Measurements from ENCODE around the gene IGFALS.

IGFALS gene

DNA sequence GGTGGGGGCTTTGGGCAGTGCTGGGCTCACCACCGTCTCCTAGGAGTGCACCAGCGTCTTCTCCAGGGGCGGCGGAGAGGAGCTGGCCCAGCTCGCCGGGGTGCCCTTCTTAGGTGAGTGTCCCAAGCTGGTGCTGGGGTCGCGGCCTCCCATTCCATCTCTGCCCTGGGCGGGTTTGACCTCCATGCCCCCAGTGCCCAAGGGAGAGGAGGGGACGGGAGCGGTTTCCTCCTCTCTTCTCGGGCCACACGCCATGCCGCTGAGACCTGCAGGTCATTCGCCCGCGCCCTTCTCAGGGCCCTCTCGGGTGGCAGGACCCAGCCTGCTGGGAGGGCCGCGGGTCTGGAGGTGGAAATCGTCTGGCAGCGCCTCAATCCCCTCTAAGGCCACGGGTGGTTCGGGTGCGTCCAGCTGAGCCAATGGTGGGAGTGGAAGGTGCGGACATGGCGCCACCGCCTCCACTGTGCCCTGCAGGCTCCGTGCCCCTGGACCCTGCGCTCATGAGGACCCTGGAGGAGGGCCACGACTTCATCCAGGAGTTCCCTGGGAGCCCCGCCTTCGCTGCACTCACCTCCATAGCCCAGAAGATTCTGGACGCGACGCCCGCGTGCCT is 5.3 kb downstream of the IGFALS start:
- DNase-seq, result no peak

DNA sequence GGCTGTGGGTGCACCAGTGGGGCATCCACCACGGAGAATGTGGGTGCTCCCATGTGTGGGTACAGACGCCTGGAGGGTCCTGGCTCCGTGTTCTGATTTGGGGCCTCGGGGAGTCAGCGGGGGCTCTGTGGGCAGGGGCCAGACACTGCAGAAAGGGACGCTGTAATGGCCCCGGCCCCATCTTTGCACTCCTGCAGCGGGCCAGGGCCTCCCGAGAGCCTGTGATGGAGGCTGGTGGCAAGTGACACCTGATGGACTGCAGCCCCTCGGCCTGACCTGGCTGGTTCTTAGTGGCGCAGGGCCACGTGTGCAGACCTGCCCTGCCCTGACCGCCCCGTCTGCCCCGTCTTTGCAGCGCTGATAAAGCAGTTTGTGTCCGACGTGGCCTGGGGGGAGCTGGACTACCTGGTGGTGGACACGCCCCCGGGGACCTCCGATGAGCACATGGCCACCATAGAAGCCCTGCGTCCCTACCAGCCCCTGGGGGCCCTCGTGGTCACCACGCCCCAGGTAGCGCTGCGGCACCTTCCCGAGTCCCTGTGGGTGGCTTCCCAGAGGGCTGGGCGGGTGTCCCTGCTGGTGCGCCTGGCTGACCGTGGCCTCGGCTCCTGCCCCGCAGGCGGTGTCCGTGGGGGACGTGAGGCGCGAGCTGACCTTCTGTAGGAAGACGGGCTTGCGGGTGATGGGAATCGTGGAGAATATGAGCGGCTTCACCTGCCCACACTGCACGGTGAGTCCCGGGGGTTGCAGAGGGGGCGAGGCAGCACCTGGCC is 6.0 kb downstream of the IGFALS start:
- no peak for DNase-seq

DNA sequence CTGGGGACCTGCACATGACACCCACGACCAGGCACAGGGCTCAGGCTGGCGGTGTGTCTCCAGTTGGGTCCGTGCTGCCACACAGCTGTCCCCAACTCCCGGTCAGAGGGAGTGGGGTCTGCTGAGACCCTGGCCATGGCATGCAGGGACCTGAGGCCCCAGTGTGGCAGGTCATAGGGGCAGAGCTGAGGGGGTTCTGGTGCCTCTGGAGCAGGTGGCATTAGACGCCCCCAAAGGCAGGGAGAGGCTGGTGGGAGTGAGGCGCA is 6.5 kb downstream of the IGFALS start:
- DNase-seq, result no peak

DNA sequence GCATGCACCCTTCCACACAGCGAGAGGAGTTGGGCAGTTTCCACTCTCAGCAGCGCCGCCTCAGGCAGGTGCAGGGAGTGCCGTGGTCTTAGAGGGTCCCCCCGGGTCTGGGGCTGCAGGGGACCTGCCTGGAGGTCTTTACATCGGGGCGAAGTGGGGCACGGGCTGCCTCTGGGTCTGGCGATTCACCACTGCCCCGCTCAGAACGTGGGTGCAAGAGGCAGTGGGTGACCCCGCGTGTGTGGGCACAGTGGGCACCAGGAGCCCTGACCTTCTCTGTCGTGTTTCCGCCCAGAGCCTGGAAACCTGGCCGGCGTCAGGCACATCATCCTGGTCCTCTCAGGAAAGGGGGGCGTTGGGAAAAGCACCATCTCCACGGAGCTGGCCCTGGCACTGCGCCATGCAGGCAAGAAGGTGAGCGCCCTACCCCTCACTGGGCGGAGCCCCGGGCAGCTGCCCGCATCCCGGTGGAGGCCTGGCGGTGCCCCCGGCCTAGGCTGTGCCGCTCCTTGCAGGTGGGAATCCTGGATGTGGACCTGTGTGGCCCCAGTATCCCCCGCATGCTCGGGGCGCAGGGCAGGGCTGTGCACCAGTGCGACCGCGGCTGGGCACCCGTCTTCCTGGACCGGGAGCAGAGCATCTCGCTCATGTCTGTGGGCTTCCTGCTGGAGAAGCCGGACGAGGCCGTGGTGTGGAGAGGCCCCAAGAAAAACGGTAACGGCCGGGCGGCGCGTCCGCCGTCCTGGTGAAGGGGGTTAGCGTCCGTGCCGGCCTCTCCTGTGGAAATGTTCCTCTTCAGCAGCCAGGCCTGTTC is 7.1 kb downstream of the IGFALS start:
- no peak for DNase-seq

DNA sequence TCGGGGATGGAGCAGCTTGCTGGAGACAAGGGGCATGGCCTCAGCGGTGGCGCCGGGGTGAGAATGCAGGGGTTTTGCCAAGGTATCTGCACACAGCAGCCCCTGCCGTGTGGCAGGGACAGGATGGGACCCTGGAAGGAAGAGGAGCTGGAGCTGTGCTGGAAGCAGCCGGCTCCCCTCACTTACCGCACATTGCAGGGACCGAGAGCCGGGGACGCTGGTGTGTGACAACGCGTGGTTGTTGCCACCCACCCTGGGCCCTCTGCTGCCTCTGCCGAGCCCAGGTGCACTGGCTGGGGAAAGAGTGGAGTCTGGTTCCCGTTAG is 7.7 kb downstream of the IGFALS start:
- DNase-seq, result no peak

DNA sequence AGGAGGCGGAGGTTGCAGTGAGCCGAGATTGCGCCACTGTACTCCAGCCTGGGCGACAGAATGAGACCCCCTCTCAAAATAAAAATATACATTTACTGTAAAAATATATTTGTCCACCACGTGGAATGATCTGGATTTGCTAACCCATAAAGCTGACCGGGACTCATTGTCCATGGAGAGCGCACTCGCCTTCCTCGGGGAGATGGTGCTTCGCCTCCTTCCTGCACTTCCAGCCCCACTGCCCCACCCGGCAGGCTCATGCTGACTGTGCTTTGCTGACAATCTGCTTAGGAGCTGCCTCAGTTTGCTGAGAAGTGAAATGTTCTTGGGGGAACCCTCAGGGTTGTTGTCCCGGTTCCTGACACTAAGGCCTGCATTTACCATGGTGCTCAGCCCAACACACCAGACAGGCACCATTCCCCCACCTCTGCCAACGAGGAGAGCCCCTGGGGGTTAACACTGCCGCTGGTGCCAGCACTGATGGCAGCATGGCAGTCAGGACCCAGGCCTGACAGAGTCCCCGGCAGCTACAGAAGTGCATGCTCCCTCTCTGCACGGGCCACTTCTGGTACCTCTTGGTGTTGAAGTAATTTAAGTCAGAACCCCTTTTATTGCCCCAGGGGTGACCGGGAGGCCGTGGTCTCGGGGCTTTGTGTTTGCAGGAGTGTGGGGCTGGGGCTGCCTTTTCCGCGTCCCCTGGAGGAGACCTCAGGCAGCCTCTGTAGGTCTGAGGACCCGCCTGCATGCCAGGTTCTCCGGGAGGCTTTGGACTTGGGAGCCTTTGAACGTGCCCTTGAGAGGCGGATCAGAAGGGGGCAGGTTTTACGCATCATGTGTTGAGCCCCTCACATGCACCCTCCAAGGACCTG is 8.3 kb downstream of the IGFALS start:
- DNase-seq, result no peak

DNA sequence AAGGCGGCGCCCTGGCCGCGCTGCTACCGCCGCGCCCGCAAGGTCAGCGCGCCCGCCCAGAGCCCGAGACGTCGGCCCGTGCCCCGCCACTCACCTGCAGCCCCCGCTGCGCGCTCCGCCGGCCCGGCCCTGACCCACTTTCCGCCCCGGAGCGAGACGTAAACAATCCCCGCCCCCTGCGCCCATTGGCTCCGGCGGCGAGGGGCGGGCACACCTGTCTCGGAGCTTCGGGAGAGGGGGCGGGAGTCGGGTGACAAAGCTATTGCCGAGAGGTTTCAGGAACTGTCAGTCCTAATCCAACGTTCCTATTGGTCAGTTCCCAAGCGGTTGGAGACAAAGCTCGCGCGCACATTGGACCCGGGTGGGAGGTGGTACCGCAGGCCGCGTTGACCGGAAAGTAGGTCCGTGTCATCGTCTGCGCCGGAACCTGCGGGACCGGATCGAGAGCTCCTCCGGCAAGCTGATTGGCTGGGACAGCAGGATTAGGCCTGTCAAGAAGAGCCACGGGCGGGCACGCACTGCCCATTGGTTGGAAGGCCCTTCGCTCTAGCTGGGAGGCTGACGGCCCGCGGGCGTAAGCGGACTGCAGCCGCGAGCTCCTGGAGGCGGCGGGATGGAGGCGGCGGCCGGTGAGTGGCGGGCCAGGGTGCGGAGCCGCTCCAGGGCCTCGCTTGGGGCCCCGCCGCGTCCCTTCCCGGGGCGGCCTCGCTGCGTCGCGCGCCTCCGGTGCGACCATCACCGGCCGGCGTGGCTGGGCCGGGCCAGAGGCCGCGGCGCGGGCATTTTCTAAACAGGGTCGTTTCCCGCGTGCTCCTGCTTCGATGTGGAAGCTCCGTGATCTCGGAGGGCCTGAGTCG is 10.9 kb downstream of the IGFALS start, which contains the start of the genes NUBP2 and SPSB3:
Gene NUBP2 (plus strand): TSS at position 553 of the 857 bp plus-strand sequence. CDS start 61 bp downstream, at position 614.
Gene SPSB3 (minus strand): TSS at position 164 of the 857 bp plus-strand sequence. CDS start 1,088 bp downstream, outside the sequence.
- DNase-seq, result peak; percentile 97

DNA sequence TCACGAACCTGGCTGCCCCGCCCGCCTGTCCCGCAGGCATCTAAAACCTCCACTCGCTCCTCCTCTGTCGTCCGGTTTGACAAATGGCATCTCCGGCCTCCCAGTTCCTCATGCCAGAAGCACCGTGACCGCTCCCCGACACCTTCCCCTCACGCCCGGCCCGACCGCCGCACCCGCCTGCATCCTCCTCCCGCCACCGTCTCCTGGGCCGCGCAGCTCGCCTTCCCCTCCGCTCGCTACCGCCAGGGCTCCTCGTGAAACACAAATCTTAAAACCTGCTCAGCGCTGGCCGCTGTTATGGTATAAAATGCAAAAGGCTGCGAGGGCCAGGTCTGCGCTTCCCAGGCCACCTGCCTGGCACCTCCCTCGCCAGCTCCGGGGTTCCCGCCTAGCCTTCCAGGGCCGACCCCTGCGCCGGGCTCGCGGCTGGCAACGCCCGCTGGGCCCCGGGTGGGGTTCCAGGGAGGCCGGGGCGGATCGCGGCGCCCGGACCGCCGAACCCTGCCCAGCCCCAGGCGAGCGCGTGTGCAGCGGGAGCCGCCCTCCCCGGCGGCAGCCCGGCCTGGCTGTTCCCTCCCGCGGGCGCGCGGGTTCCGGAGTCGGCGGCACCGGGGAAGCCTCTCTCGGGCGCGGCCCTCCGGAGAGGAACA is 11.6 kb downstream of the IGFALS start:
- DNase-seq, result no peak

DNA sequence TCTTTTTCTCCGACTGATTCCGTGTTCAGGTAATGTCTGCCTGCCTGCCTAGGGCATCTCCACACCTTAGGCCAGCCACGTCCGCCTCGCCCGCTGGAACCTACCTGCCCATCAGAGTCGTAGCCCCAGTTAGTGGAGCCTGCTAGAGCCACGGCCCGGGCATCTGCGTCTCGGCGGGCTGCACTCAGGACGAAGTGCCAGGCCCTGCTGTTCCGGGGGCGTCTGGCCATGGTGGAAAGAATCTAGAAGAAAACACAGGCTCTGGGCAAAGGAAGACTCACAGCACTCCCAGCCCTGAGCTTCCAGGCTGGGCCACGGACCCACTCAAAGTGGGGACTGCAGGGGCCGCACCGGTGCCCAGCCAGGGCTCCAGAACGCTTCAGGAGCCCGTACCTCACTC is 12.3 kb downstream of the IGFALS start:
- no peak for DNase-seq

DNA sequence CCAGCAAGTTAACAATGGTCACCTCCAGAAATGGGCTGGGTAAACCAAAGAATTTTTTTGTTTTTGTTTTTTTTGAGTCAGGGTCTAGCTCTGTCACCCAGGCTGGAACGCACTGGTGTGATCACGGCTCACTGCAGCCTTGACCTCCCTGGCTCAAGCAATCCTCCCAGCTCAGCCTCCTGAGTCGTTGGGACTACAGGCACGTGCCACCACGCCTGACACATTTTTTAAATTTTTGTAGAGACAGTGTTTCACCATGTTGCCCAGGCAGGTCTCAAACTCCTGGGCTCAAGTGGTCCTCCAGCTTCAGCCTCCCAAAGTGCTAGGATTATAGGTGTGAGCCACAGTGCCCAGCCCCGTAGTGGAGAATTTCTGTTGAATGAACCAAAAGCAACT is 12.8 kb downstream of the IGFALS start:
- no peak for DNase-seq

DNA sequence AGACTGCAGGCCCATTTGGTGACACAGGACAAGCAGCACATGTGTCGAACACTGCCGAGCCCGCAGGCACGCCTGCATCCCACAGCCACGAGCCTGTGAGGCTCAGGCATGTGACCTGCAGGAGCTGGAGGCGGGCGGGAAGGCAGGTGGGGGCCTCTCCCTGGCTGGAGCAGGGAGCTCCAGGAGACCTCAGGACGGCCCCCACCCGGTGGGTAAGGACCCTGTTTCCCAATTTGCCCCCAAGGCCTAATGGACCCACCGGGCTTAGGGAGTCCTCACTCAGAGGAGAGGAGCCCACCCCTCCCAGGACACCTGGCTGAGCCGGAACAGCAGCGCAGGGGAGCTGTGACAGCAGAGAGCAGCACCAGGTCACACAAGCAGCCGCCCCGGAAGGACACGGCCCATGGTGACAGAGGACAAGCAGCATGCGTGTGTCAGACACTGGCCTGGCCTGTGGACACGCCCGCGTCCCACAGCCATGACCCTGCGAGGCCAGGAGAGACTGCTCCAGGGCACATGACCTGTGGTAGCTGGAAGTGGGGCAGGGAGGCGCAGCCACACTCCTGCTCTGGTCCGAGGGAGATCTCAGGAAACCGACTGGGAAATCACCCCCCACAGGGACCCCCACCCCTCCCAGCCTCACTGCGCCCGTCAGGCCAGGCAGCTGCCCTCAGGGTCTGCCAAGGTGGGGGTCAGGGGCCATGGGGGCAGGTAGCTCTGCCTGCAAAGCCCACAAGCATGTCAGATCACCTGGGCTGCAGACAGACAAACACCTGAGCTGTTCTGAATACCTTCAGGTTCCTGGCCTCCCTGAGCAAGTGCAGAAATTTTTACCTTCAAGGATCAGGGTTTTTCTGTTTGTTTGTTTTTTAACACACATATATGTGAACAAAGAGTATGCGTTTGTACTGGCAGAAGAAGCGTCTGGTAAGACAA is 13.5 kb downstream of the IGFALS start:
- no peak for DNase-seq

DNA sequence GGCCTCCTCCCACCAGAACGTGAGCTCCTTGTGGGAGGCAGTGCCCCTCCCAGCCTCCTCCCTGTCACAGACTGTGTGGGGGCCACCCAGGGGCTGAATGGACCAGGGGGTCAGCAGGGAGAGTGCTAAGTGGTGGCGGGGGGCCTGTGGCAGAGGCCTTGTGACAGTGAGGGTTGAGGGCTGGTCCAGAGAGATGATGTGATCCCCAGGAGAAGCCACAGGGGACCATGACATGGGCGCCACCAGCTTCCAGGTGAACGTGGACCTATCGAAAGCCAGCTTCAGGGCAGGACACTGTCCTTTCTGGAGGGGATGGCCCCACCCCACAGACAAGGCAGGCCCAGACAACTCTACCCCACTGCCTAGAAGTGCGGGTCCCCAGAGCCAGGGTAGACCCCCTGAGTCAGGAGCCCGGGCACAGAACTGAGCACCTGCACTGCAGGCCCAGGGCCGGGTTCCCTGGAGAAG is 14.2 kb downstream of the IGFALS start:
- no peak for DNase-seq

DNA sequence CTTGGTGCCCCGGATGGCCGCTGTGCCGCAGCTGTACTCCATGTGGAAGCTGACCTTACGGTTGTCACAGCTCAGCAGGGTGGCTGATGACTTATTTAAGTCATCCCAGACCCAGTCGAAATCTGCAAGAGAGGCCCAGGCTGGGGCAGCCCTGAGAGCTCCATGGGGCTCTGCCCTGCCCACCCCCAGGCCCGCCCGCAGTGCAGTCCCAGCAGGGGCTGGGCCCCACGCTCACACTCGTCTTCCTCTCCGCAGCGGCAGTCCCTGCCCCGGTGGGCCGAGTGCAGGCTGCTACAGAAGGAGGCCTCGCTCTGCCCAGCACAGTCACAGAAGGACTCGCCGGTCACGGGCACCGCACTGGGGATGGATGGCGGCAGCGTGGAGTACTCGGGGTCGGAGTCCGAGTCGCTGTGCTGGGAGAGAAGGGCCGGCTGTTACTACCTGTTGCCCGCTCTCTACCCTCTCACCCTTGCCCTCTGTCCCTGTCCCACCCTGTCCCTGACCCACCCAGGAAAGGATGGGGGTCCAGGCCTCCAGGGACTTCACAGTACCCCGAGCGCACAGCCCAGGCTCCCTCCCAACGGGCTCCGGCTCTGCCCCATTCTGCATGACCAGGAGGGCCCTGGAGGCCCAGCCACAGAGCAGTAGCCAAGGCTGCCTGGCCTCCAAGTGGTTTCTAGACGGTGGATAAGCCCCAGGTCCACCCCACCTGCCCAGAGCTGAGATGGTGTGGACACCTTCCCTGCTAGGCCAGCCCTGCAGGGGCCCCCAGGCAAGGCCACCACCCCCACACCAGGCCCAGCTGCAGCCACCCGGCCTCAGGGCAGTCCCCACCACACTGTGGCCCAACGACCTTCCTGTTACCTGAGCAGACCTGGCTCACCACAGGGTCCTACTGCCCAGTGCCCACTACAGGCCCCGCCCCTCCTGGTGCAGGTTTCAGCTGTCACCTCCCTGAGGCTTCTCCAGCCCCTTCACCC is 15.0 kb downstream of the IGFALS start:
- no peak for DNase-seq

DNA sequence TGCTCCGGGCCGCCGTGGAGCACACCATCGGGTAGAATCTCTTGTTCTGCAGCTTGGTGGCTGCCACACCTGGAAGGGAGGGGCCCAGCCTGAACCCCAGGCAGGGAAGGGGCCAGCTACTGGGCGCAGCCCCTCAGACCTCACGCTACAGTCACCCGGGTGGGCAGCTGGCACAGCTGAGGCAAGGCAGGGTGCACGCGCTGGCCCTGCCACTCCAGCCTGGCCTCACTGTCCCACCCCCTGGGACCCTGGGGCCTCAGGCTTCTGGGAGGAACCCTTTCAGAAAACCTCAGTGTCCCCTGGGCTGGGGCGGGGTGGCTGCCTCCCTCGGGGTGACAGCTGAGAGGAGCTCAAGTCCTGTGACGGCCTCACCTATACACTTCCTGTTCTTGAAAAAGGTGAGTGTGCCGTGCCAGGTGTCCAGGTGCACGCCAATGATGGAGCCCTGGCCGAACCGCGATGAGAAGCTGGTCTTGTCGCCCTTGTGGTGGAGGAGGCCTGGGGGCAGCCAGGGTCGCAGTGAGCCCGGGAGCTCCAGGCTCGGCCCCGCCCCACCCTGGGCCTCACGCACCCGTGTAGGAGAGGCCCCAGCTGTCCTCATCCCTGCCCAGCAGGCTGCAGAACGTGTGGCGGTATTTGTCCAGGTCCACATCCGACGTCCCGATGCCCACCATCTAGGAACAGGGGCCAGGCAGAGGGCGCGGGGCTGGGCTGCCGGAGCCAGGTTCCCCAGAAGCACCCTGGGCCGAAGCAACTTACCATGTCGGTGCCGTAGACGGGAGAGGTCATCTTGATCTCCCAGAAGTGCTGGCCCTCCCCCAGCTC is 15.9 kb downstream of the IGFALS start:
- no peak for DNase-seq

DNA sequence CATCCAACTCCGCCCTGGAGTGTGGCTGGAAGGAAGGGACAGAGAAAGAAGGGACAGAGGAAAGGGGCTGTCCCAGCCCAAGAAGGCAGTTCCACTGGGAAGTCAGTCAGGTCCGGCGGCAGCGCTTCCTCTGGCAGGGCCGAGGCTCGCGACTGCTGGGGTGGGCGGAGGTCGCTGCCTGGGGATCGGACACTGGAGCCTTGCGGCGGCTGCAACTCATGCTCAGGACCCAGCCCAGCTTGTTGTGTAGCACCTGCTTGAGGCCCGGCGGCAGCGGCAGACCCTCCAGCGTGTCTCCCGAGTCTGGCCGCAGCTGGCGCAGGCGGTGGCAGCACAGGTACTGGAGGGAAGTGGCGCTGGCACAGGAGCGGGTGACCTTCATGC is 16.5 kb downstream of the IGFALS start:
- DNase-seq, result no peak

DNA sequence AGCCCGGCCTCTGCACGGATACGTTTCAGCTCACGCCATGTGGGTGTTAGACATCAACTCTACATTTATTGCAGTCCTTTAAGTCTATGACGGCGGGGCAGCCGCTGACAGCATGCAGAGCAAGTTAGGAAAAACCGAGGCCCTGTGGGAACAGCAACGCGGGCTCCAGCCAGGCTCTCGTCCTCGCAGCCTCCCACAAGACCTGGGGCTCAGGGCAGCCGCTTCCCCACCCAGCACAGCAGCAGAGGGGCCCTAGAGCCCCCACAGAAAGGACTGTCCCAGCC is 16.9 kb downstream of the IGFALS start:
- DNase-seq, result no peak

DNA sequence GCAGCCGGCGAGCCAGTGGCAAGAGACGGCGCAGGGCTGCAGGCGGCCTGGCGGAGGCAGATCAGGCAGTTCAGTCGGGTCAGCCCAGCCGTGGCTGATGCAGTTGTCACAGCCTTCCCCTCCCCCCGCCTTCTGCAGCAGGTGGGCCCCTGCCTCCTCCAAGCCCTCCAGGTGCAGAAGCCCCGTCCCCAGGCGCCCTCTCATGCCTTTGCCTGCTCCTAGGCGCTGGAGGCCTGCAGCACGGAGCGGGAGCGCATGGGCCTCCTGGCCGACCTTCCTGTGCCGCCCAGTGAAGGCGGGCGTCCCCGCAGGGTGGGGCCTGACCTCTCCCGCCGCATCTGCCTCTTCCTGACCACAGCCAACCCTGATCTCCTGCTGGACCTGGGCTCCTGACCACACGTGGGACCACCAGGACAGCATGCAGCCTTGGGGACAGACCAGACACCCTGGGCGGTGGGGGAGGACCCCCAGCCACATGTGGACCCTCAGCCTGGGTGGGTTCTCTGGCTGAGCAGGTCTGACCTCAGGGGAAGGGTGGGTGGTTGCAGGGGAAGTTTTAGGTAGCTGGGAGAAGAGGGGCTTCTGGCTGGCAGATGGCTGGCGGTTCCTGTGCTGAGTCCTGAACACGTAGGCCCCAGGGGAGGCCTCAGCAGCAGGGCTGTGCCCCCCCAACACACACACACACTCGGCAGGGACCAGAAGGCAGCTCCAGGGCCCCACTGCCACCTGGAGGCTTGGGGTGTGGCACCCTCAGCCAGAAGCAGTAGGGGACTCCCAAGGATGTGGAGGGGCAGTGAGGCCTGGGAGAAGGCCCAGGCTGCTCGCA is 17.4 kb downstream of the IGFALS start:
- no peak for DNase-seq
